Bronchial epithelial cell (primary cell): Measurements from ENCODE around the gene CENATAC. TPM values are rescaled to one million over a fixed set of nuclear protein-coding genes. Genes with fewer than 3 reads are reported as not detected.
A peak's percentile ranks its signal among the peaks of the same experiment; 100 is the strongest.
"Not testable (repeated sequence)": the region's sequence is repeated elsewhere in the genome, so short reads cannot be mapped to it uniquely, and the experiment has no call there.

ENCODE experiments used
- DNase-seq: peaks from one replicate; pipeline ENCODE4 v3.0.0-alpha.2; 2010; ENCODE audit warnings: low read depth
- FAIRE-seq: peaks from 2 replicates; lab custom pipeline; 2011; peaks lifted over from hg19 to GRCh38; lab: Jason Lieb, UNC
- H3K27me3 ChIP-seq: 2 replicates; pipeline ENCODE4 v1.5.1; 2011; ENCODE audit warnings: low read length; ENCODE audit not compliant: control insufficient read depth, insufficient read depth
- H3K36me3 ChIP-seq: 2 replicates; pipeline ENCODE4 v1.5.1; 2011; ENCODE audit warnings: low read length; ENCODE audit not compliant: control insufficient read depth, insufficient read depth
- H3K4me3 ChIP-seq: 2 replicates; pipeline ENCODE4 v1.5.1; 2011; ENCODE audit warnings: mild to moderate bottlenecking, low read depth, low read length, control low read depth
- total RNA-seq: library from RNA; depleted of rRNA; stranded (reverse); fragments of >200 nt; gene quantifications from 2 replicates; pipeline ENCODE4 v1.2.1, GENCODE V29; 2014
- TF ChIP-seq, protein P1 (sequence below): IDR thresholded peaks from 2 replicates; pipeline ENCODE4 v1.5.1; 2011; ENCODE audit warnings: mild to moderate bottlenecking, moderate library complexity, low read length, control low read depth, inconsistent platforms; ENCODE audit not compliant: insufficient read depth, severe bottlenecking

The CENATAC gene
- total RNA-seq, 1 donor from 2014 or later = 21.3 TPM

DNA sequence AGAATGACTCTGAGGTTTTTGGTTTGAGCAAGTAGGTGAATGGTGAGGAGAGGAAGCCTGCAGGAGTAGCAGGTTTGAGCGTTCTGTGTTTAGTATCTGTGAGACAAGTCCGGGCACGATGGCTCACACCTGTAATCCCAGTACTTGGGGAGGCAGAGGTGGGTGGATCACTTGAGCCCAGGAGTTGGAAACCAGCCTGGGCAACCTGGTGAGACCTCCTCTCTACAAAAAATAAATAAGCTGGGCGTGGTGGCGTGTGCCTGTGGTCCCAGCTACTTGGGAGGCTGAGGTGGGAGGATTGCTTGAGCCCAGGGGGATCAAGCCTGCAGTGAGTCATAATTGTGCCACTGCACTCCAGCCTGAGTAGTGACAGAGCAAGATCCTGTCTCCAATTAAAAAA lies 9.7 kb upstream of the CENATAC start:
- TF ChIP-seq, protein P1, sequence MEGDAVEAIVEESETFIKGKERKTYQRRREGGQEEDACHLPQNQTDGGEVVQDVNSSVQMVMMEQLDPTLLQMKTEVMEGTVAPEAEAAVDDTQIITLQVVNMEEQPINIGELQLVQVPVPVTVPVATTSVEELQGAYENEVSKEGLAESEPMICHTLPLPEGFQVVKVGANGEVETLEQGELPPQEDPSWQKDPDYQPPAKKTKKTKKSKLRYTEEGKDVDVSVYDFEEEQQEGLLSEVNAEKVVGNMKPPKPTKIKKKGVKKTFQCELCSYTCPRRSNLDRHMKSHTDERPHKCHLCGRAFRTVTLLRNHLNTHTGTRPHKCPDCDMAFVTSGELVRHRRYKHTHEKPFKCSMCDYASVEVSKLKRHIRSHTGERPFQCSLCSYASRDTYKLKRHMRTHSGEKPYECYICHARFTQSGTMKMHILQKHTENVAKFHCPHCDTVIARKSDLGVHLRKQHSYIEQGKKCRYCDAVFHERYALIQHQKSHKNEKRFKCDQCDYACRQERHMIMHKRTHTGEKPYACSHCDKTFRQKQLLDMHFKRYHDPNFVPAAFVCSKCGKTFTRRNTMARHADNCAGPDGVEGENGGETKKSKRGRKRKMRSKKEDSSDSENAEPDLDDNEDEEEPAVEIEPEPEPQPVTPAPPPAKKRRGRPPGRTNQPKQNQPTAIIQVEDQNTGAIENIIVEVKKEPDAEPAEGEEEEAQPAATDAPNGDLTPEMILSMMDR = no peak
- peak; percentile 96 for DNase-seq
- FAIRE-seq = peak; percentile 62
- Histone ChIP-seq H3K36me3 (no peaks in the 10 kb centered on the region), H3K4me3 (no peak overlapping the region), H3K27me3 (no peaks in the 10 kb centered on the region)

DNA sequence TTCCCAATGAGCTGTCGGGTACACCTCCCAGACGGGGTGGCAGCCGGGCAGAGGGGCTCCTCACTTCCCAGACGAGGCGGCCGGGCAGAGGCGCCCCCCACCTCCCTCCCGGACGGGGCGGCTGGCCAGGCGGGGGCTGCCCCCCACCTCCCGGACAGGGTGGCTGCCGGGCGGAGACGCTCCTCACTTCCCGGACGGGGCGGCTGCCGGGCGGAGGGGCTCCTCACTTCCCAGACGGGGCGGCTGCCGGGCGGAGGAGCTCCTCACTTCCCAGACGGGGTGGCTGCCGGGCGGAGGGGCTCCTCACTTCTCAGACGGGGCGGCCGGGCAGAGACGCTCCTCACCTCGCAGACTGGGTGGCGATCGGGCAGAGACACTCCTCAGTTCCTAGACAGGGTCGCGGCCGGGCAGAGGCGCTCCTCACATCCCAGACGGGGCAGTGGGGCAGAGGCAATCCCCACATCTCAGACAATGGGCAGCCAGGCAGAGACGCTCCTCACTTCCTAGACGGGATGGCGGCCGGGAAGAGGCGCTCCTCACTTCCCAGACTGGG lies 6.4 kb upstream of the CENATAC start:
- not testable (repeated sequence) for H3K4me3 ChIP-seq, FAIRE-seq, H3K27me3 ChIP-seq, DNase-seq, H3K36me3 ChIP-seq

DNA sequence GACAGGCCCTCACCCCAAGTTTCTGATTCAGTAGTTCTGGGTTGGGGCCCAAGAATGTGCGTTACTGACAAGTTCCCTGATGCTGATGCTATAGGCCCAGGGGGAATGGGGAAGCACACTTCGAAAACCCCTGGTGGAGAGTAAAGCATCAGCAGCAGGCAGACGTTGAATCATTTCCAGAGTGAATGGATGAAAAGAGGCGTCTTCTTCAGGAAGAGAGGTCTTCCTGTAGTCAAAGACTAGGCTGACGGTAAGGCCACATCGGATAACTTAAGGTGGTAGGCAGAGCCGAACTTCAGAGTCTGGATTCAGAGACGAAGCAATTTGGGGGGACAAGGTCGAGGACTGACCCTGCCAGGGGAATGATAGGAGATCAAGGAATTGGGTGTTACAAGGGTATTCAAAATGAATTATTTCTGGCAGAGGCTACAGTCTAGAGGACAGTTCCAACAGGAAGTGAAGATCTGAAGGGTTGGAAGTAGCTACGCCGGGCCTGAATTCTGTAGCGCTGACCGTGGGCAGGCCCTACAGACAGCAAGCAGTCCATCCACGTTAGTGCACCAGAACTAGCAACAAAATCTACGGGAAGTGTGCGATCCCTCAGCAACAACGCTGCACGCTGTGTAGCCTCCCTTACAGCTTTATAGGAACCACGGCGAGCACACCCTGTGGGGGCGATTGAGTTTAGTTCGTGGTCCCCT lies 862 bp upstream of the CENATAC start:
- FAIRE-seq (no peak), DNase-seq (no peak)
- Histone ChIP-seq H3K36me3 (peaks cover 1% of the 10 kb centered on the region), H3K27me3 (no peaks in the 10 kb centered on the region), H3K4me3 (peak overlapping the region; percentile 65)
- TF ChIP-seq, protein P1 = peak; percentile 2

DNA sequence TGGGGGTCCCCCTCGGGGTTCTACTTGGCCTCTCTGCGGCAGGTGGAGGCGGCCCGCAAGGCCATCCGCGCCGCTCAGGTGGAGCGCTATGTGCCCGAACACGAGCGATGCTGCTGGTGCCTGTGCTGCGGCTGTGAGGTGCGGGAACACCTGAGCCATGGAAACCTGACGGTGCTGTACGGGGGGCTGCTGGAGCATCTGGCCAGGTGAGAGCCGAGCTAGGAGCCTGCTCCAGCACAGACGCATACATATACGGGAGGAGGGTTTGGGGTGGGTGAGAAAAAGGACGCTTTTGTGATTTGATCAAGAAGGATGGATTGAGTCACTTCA lies 415 bp downstream of the CENATAC start:
- no peak for FAIRE-seq
- peak; percentile 25 for DNase-seq
- TF ChIP-seq, protein P1 = no peak
- Histone ChIP-seq H3K4me3 (peak overlapping the region; percentile 65), H3K27me3 (no peaks in the 10 kb centered on the region), H3K36me3 (peaks cover 3% of the 10 kb centered on the region)

DNA sequence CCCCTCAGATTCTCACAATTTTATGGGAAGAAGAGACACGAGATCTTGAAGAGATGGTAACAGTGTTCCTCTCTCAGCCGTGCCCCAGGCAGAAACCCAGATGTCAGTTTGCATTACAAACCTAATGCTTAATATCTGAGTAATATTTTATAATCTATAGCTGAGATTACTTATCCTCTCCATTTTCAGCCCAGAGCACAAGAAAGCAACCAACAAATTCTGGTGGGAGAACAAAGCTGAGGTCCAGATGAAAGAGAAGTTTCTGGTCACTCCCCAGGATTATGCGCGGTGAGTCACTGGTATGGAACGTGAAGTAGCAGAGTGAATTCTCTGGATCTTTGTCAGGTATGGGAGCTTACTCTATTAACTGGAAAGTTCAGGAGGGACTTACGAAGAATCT lies 884 bp downstream of the CENATAC start:
- no peaks in the 10 kb centered on the region for H3K27me3 ChIP-seq
- H3K4me3 ChIP-seq = peak overlapping the region; percentile 65
- FAIRE-seq (no peak), DNase-seq (peak; percentile 78)
- TF ChIP-seq, protein P1 = no peak
- peaks cover 3% of the 10 kb centered on the region for H3K36me3 ChIP-seq

DNA sequence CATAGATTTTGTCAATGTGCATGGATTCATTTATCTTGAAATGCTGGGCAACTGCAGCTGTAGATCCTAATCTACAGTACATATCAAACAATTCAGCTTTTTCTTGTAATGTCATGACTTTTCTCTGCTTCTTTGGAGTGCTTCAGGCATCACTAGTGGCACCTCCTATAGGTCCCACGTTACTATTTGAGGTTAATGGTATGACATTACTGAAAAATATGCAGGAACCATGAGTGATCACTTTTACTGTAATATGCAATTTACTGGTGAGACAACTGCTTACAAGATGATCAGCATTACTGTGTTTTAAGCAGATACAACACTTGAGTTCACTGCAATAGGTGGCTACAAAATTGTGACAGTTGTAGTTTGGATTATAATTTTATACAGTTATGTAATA lies 3.0 kb downstream of the CENATAC start:
- FAIRE-seq (no peak), DNase-seq (peak; percentile 47)
- Histone ChIP-seq H3K36me3 (peaks cover 5% of the 10 kb centered on the region), H3K4me3 (no peak overlapping the region), H3K27me3 (no peaks in the 10 kb centered on the region)
- TF ChIP-seq, protein P1 = no peak
